Activated T-cell treated with anti-CD3 and anti-CD28 coated beads for 1 hour (primary cell): ENCODE results near the gene IL18R1.
A peak's percentile ranks its signal among the peaks of the same experiment; 100 is the strongest.

Experiments
- DNase-seq: peaks from one replicate; pipeline ENCODE4 v3.0.0-alpha.2; 2020; ENCODE audit warnings: low read depth

IL18R1 gene

GRCh38 chr2:102434655-102435381 is 79.2 kb downstream of the IL18R1 start:
- DNase-seq = no peak

GRCh38 chr2:102435741-102436140 is 80.1 kb downstream of the IL18R1 start:
- no peak for DNase-seq

GRCh38 chr2:102436323-102436722 is 80.7 kb downstream of the IL18R1 start:
- no peak for DNase-seq

GRCh38 chr2:102437122-102437521 is 81.5 kb downstream of the IL18R1 start:
- DNase-seq = no peak

GRCh38 chr2:102438111-102438510 is 82.5 kb downstream of the IL18R1 start:
- no peak for DNase-seq

GRCh38 chr2:102438578-102438977 is 83.0 kb downstream of the IL18R1 start:
- no peak for DNase-seq

GRCh38 chr2:102439065-102439695 is 83.6 kb downstream of the IL18R1 start:
- DNase-seq = no peak

GRCh38 chr2:102442967-102443828 is 87.6 kb downstream of the IL18R1 start:
- DNase-seq = peak; percentile 6

- no peak for DNase-seq
These were observed 88.6 kb downstream of the IL18R1 start for GRCh38 chr2:102444233-102444632.

GRCh38 chr2:102446936-102447335 is 91.3 kb downstream of the IL18R1 start:
- no peak for DNase-seq
